Type B pancreatic cell (in vitro differentiated cells): Measurements from ENCODE around the gene NEDD8. TPM values are rescaled to one million over a fixed set of nuclear protein-coding genes. Genes with fewer than 3 reads are reported as not detected.

Experiments used
- DNase-seq: peaks from one replicate; pipeline ENCODE4 v3.0.0; 2021; ENCODE audit warnings: mixed read lengths; ENCODE audit not compliant: unreplicated experiment; ENCODE audit errors: extremely low spot score
- H3K27ac Mint-ChIP-seq: 2 replicates; pipeline ENCODE4 v1.8.0; 2021; ENCODE audit warnings: mild to moderate bottlenecking, mixed read lengths
- H3K27me3 Mint-ChIP-seq: 2 replicates; pipeline ENCODE4 v1.8.0; 2021; ENCODE audit warnings: mixed read lengths
- H3K36me3 Mint-ChIP-seq: 2 replicates; pipeline ENCODE4 v1.8.0; 2021; ENCODE audit warnings: mixed read lengths
- H3K4me1 Mint-ChIP-seq: one replicate; pipeline ENCODE4 v1.8.0; 2021; ENCODE audit warnings: mixed read lengths; ENCODE audit not compliant: unreplicated experiment
- H3K4me3 Mint-ChIP-seq: 2 replicates; pipeline ENCODE4 v1.8.0; 2021; ENCODE audit warnings: mild to moderate bottlenecking, mixed read lengths
- H3K9me3 Mint-ChIP-seq: 2 replicates; pipeline ENCODE4 v1.8.0; 2021; ENCODE audit warnings: mixed read lengths
- CTCF ChIP-seq: fragments of 200-600 bp; sonication (generic); conservative IDR thresholded peaks from 2 replicates; pipeline ENCODE4 v1.5.0; 2021; ENCODE audit warnings: antibody characterized with exemption, mild to moderate bottlenecking
- total RNA-seq: library from RNA; stranded (reverse); gene quantifications from 2 replicates; pipeline ENCODE4 v1.2.1, GENCODE V29; 2021; ENCODE audit warnings: low replicate concordance

The NEDD8 gene
- total RNA-seq, 1 donor from 2014 or later = 161 TPM

- TF ChIP-seq CTCF = no peak
- no peak within 1 kb of the TSS for H3K4me3 Mint-ChIP-seq
- no peak for DNase-seq
- peaks cover 3% of the 10 kb centered on the region for H3K4me1 Mint-ChIP-seq
- peak within 1 kb of the TSS; percentile 86 for H3K27ac Mint-ChIP-seq
- H3K27me3 Mint-ChIP-seq = no peaks in the 10 kb centered on the region
- no peaks in the 10 kb centered on the region for H3K9me3 Mint-ChIP-seq
- peaks cover 4% of the 10 kb centered on the region for H3K36me3 Mint-ChIP-seq
Observed at GRCh38 chr14:24262821-24263733, 30.9 kb upstream of the NEDD8 start, which contains the start of gene TGM1. TGM1 (minus strand) TSS chr14:24263177; CDS start chr14:24262352, 825 bp downstream.

- no peak for TF ChIP-seq CTCF
- H3K27ac Mint-ChIP-seq = no peak overlapping the region
- H3K4me1 Mint-ChIP-seq = peaks cover 3% of the 10 kb centered on the region
- H3K9me3 Mint-ChIP-seq = no peaks in the 10 kb centered on the region
- DNase-seq = no peak
- no peaks in the 10 kb centered on the region for H3K27me3 Mint-ChIP-seq
- no peak overlapping the region for H3K4me3 Mint-ChIP-seq
- H3K36me3 Mint-ChIP-seq = no peaks in the 10 kb centered on the region
Observed at GRCh38 chr14:24261969-24262327, 29.8 kb upstream of the NEDD8 start.

GRCh38 chr14:24261256-24261968 lies 29.2 kb upstream of the NEDD8 start:
- Mint-ChIP-seq H3K36me3 (no peaks in the 10 kb centered on the region), H3K27ac (peak overlapping the region; percentile 84), H3K9me3 (no peaks in the 10 kb centered on the region), H3K27me3 (no peaks in the 10 kb centered on the region), H3K4me1 (peaks cover 3% of the 10 kb centered on the region), H3K4me3 (no peak overlapping the region)
- no peak for DNase-seq
- no peak for TF ChIP-seq CTCF

- no peak for TF ChIP-seq CTCF
- no peaks in the 10 kb centered on the region for H3K9me3 Mint-ChIP-seq
Observed at GRCh38 chr14:24260780-24261157, 28.6 kb upstream of the NEDD8 start.

GRCh38 chr14:24260026-24260779 lies 28.0 kb upstream of the NEDD8 start:
- Mint-ChIP-seq H3K4me1 (peaks cover 3% of the 10 kb centered on the region), H3K27me3 (no peaks in the 10 kb centered on the region), H3K36me3 (no peaks in the 10 kb centered on the region), H3K9me3 (no peaks in the 10 kb centered on the region), H3K4me3 (no peak overlapping the region), H3K27ac (peak overlapping the region; percentile 84)
- no peak for TF ChIP-seq CTCF
- no peak for DNase-seq

More at GRCh38 chr14:24260780-24261157, 28.6 kb upstream of the NEDD8 start:
- Mint-ChIP-seq H3K27me3 (no peaks in the 10 kb centered on the region), H3K36me3 (no peaks in the 10 kb centered on the region), H3K4me1 (peaks cover 3% of the 10 kb centered on the region), H3K27ac (peak overlapping the region; percentile 84), H3K4me3 (no peak overlapping the region)
- DNase-seq = no peak
